C1 segment of cervical spinal cord (tissue), 14 donors: ENCODE results near the gene SEMA6A.

Experiments used
- DNase-seq, 14 donors: peaks; one replicate each; lab custom pipeline; 2025; lab: John Stamatoyannopoulos, UW

Gene SEMA6A

DNA sequence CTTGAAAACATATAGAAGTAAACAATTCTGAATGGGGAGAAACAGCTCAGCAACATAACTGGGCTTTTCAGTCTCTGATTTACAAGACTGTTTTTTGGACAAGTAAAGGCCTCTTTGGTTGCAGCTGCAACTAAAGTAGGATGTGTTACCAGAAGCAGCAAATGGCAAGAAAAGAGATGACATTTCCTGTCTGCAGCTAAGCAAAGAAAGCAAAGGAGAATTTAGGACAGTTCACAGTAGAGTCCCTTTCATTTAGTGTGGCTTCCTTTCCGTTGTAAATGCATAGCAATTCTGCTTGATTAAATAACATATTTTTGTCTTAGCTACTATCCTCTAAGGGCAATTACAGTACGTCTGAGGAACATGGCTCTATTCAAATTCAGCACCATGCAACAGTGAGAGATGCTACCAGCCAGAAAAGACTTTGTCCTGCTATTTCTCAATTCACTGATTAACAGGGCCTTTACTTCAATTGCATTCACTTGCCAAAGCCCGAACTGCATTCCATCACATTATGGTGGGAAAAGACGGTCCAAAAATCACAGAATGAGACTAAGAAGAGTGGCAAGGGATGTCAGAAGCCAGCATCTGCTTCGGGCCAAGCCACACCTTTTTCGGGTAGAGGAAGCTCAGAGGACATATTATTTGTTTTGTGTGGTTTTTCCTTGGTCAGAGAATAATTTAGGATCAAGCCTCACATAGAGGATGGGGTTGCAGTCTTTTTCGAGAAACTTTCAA is 107.7 kb downstream of the SEMA6A start:
- DNase-seq = peak in 1 of 14 donors; percentile 11

GRCh38 chr5:116465411-116465810 is 109.2 kb downstream of the SEMA6A start:
- DNase-seq = no peak

- DNase-seq = no peak
Measured at GRCh38 chr5:116464144-116464708, 110.4 kb downstream of the SEMA6A start.

DNA sequence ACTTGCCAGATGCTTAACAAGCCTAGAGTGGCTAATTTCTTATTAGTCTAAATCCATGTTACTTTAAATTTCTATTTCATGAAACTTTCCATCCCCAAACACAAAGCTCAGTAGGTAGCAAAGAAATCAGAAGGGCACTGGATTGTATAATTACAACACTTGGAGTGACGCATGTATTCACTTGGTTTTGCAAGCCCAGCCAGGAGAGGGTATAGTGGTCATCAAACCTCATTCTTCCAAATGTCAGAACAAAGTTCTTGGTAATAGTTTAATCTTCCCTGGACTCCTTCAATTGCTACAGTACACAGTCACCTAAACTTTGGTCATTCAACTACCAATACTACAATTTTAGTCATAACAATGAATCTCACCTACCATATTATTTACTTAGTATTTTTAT is 112.1 kb downstream of the SEMA6A start:
- no peak for DNase-seq

DNA sequence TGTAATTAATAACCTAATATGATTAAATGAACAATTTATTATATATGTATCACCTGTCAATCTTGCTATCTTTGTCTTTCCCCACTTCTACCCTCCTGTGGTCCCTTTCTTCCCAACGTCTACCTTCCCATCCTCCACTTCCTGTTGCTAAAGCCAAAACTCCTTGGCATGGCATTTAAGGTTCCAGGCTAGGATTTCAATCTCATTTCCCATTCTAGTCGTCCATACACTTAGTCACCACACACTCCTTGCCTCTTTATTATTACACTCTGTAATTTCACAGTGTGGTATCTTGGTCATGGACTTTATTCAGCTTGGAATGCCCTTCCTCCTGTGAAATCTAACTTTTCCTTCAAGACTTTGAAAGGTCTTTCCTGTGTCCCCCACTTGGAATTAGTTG is 115.3 kb downstream of the SEMA6A start:
- no peak for DNase-seq

DNA sequence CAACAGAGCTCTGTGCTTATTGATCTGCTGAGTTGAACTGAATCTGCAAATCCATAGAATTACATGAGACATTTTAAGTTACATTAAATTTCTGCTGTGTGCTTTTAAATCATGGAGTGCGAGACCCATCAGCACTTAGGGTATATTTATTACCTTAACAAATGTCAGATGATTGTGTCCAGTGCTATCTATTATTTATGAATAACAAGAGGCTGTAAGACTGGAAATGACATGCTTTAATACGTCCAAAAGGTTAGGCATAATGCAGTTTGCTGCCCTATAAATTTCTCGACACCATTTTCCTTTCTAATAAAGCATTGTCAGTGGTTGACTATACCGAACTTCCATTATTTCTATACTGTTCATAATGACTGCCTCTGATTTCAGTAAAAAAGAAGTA is 117.6 kb downstream of the SEMA6A start:
- no peak for DNase-seq

DNA sequence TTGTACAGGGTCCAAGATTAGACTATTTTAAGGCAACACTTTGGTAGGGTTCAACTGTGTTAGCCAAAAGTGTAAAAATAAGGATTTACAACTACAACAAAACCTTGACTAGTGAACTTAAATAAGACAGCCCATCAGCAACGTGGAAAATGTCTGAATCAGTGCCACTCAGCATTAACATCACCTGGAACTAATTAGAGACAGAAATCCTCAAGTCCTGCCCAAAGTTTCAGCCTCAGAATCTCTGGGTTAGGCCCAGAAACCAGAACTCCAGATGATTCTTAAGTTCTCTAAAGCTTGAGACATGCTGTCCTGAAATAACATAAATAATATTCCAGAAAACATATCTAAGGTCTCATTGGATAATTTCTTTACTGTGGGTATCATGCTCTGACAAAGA is 118.6 kb downstream of the SEMA6A start:
- no peak for DNase-seq

DNA sequence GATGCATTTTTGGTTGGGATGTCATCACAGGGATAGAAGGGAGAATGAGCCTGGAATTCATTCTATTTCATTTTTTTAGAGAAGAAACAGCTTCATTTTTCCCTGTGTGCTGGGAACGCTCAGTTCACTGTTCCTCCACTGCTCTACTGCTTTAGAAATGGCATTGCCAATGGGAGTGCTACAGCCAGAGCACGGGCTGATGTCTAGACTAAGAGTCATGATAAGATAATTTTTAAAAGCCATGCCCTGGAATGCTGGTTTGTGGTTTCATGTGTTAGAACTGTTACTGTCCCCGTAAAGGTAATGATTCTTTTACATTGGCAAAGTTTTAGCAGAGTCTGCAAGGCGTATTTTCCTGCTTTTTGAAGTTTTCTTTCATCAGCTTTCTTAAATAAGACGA is 119.6 kb downstream of the SEMA6A start:
- no peak for DNase-seq

- peak in 3 of 14 donors; percentile 12 to 71 (median 22) for DNase-seq
Measured at GRCh38 chr5:116454417-116454927, 120.2 kb downstream of the SEMA6A start.

DNA sequence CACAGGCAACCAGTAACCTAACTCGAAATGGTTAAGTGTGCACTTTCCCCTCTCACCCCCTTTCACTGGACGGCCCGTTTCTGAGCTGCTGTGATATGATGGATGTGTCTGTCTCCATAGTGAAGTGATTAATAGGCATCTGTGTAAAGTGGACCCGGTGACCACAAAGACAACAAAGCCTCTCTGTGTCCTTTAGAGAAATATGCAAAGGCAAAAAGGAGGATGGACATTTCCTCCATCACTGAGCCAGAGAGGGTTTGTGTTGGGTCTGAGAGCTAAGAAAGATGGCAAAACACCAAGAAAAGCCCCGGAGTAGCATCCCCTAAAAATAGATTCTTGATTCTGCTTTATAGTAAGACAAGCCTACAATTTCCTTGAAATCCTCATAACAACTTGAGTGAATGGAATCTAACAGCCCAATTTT is 120.6 kb downstream of the SEMA6A start:
- peak in 4 of 14 donors; percentile 20 to 71 (median 31) for DNase-seq

DNA sequence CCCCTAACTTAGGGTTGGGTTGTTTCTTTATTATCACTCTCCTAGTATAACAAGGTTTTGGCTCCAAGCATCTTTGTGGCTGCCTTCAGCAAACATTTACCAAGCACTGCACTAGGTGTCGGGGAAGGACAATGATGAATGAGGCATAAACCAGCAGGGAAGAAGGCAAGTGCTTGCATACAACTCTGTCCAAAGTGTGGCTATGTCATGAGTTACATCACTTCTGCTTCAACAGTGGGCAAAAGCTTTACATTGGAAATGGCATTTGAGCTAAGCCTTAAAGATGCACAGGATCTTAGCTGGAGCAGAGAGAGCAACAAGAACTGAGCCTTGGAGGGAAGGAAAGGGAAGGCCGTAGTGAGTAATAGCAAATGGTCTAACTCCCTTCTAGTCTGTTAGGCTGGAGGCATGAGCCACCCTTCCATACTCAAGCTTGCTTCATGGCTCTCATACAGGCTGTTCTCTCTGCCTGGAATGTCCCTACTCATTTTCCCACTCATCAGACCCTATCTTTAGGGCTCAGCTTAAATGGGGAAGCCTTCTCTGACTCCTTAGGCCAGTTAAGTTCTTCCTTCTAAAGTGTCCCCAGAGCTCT is 121.8 kb downstream of the SEMA6A start:
- DNase-seq = no peak

DNA sequence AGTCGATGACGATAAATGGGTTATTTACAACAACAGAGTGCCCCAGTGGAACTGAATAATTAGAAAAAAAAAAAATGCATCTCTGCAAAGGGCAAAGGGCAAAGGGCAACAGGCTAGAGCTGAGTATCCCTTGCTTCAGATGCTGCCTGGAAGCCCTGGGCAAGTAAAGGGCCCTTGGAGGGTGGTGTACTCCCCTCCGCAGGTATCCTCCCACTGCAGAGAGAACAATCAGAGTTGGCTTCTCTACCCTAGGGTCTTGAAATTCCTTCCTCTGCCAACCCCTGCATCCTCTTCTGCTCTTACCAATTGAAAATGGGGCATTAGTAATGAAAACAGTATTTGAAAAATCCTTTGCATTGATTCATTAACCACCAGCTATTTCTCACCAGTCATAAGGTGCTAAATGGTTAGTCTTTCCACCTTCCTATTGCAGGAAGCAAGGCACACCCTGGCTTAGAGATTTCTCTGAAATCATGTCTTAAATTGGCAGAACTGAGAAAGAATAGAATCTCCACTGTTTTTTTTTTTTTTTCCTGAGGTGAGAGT is 122.6 kb downstream of the SEMA6A start:
- no peak for DNase-seq

- DNase-seq = no peak
Measured at GRCh38 chr5:116451066-116451465, 123.6 kb downstream of the SEMA6A start.

GRCh38 chr5:116449458-116449857 is 125.2 kb downstream of the SEMA6A start:
- DNase-seq = no peak

GRCh38 chr5:116448870-116449427 is 125.7 kb downstream of the SEMA6A start:
- DNase-seq = no peak

DNA sequence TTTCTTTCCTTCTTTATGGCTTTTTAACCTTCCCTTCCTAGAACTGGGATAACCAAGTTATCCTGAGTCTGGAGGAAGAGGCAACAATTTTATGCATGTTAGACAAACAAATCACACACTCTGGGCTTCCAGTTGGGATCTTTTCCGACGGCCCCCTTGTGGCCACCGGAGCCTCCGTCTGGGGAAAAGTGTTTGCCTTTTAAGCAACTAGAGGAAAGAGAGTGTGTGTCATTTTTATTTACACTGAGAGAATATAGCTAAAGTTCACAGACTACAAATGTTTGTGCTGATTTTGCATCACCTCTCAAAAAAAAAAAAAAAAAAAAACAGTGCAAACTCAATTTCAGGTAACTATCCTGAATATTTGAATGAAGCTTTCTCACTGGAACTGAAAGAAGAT is 126.2 kb downstream of the SEMA6A start:
- DNase-seq = no peak

GRCh38 chr5:116446356-116447005 is 128.1 kb downstream of the SEMA6A start:
- peak in 1 of 14 donors; percentile 80 for DNase-seq

- no peak for DNase-seq
Measured at GRCh38 chr5:116445311-116445710, 129.3 kb downstream of the SEMA6A start.

DNA sequence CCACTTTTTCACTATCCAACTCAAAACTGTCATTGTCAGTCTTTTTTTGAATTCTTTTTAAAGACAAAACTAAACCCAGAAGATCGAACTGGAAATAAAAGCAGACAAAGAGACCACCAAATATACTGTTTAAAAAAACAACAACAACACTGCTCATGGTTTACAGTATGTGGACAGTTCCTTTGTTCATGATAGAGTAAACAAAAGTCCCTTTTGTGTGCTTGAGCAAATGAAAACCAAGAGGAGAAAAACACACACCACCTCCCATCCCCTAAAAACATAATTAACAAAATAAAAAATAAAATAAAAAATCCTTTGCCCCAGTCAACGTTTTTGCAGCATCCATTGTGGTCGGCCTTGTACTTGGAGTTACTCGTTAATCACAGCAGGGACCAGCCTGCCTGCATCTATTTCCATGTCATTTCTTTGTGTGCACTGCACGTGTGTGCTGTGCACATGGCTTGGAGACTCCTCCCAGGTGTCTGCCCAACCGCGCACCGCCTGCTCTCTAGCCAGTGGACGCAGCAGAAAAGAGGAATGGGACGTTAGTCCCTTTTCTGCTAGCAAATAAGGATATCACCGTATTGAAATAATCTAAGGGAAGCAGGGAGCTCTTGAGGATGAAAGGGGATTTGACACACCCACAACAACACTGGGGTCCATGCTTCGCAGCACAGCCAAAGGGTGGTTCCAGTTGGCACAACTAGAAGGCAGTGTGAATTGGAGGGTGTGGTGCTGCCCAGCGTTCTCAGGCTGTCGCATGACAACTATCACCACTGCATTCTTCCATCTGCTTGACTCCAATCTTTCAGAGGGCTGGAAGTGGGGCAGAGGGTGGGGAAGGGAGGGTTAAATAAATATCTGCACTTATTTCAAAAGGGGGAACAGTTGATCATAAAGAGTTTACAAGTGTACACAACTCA is 130.0 kb downstream of the SEMA6A start:
- DNase-seq = peak in 2 of 14 donors; percentile 22 to 35

- DNase-seq = no peak
Measured at GRCh38 chr5:116442931-116443551, 131.6 kb downstream of the SEMA6A start.
